Uterus (tissue), 2 donors: ENCODE results near the gene ARHGAP9.

Experiments
- CTCF ChIP-seq, 4 experiments: fragments of 200-600 bp in 2 of 4; fragments of 450-650 bp in 2 of 4; sonication (generic) in 2 of 4; IDR thresholded peaks; one replicate each; pipeline ENCODE4 v1.5.1; 2016 to 2019; ENCODE audit warnings: antibody characterized with exemption in 4 of 4, mild to moderate bottlenecking in 2 of 4, moderate library complexity in 1 of 4
- POLR2A ChIP-seq, 2 donors: fragments of 450-650 bp; IDR thresholded peaks; one replicate each; pipeline ENCODE4 v1.6.1; 2016; ENCODE audit warnings: antibody characterized with exemption in 2 of 2, mild to moderate bottlenecking in 1 of 2, moderate library complexity in 1 of 2

DNA sequence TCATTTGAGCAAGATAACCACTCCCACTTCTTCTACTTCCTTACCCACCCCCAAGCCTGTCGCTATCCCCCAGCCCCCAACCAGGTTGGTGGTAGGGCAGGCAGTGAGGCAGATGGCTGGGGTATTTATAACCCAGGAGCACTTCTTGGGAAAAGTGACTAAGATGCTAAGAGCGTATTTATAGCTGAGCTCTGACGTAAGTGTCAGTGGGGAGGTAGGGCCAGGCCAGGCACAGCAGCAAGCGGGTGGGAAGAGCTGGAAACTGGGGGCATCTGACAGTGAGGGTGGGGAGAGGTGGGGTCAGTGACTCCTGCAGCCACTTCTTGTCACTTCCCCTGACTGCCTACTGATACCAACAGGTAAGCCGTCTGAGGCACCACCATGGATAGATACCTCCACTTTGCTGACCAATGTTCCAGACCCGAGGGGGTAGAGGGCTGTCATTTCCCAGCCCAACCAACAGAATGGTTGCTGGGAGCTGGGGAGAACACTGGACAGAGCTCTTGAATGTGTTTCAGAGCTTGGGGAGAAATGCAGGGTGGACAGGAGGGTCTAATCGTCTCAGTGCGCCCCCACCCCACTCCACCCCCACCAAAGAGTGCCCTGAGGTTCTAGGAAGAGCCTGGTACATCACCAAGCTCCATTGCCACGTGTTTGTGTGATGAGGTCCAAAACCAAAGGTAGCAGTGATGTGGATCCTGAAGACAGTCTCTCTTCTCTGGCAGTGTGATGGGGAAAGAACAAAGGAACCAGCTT is 27.3 kb downstream of the ARHGAP9 start:
- TF ChIP-seq CTCF (IDR thresholded peaks at IDR 0.05) (no peak), POLR2A (IDR thresholded peaks at IDR 0.05) (no peak)
